HG02938 (cell line): Measurements from ENCODE around the gene KIF4A.
"Not testable (repeated sequence)": the region's sequence is repeated elsewhere in the genome, so short reads cannot be mapped to it uniquely, and the experiment has no call there.

ENCODE experiments used
- ATAC-seq: cut with Tn5 transposase; IDR thresholded peaks from one replicate; pipeline ENCODE4 v1.9.1; 2021; ENCODE audit warnings: mild to moderate bottlenecking, moderate library complexity; ENCODE audit not compliant: unreplicated experiment

Gene KIF4A

GRCh38 chrX:70360366-70360765, 70.5 kb downstream of the KIF4A start:
- no peak for ATAC-seq

- not testable (repeated sequence) for ATAC-seq
These were observed 78.8 kb downstream of the KIF4A start for GRCh38 chrX:70368731-70369130.

GRCh38 chrX:70386235-70386634, 96.3 kb downstream of the KIF4A start:
- ATAC-seq = no peak

GRCh38 chrX:70398899-70399298, 109.0 kb downstream of the KIF4A start:
- ATAC-seq = no peak

- ATAC-seq = not testable (repeated sequence)
These were observed 110.3 kb downstream of the KIF4A start for GRCh38 chrX:70400181-70400580.

- no peak for ATAC-seq
These were observed 112.8 kb downstream of the KIF4A start for GRCh38 chrX:70402721-70403120.

- ATAC-seq = no peak
These were observed 115.1 kb downstream of the KIF4A start for GRCh38 chrX:70405003-70405402.

GRCh38 chrX:70410921-70411320, 121.0 kb downstream of the KIF4A start:
- no peak for ATAC-seq

- ATAC-seq = no peak
These were observed 121.6 kb downstream of the KIF4A start for GRCh38 chrX:70411475-70411874.

- no peak for ATAC-seq
These were observed 131.7 kb downstream of the KIF4A start for GRCh38 chrX:70421618-70422017.

GRCh38 chrX:70422851-70423341, 133.0 kb downstream of the KIF4A start, which contains the start of gene GDPD2:
Gene GDPD2 (plus strand): TSS chrX:70423314. CDS start chrX:70424985, 1,671 bp downstream.
- ATAC-seq = no peak

- no peak for ATAC-seq
These were observed 134.2 kb downstream of the KIF4A start for GRCh38 chrX:70423936-70424675.

- no peak for ATAC-seq
These were observed 134.9 kb downstream of the KIF4A start for GRCh38 chrX:70424801-70425200.

- no peak for ATAC-seq
These were observed 136.7 kb downstream of the KIF4A start for GRCh38 chrX:70426286-70427278.

- no peak for ATAC-seq
These were observed 137.5 kb downstream of the KIF4A start for GRCh38 chrX:70427365-70427764.

- no peak for ATAC-seq
These were observed 139.9 kb downstream of the KIF4A start for GRCh38 chrX:70429759-70430158.

GRCh38 chrX:70432936-70433847, 143.3 kb downstream of the KIF4A start:
- ATAC-seq = peak; percentile 7

- ATAC-seq = peak; percentile 61
These were observed 144.0 kb downstream of the KIF4A start for GRCh38 chrX:70433848-70434351.

GRCh38 chrX:70434352-70434866, 144.5 kb downstream of the KIF4A start:
- ATAC-seq = peak; percentile 47
